HepG2 (cell line): ENCODE results near the gene GNG7. TPM values are rescaled to one million over a fixed set of nuclear protein-coding genes. Genes with fewer than 3 reads are reported as not detected.

Source experiments
- ATAC-seq: fragments of 200-7000 bp; cut with Tn5 transposase; 3 replicates; pipeline ENCODE4 v1.9.1; 2020; ENCODE audit warnings: mild to moderate bottlenecking, moderate library complexity
- BruUV-seq: library from RNA; stranded (reverse); fragments of 400-500 nt; replicated peaks from 2 replicates; lab custom pipeline; 2021; lab: Mats Ljungman, UMichigan
- CTCF ChIA-PET: fragments of 300-600 bp; formaldehyde crosslinking; extraction: SDS; loops from one replicate; lab custom pipeline; 2021; ENCODE audit warnings: low total read pairs, inconsistent platforms, low intra/inter-chr PET ratio; lab: Yijun Ruan, JAX
- POLR2A ChIA-PET: fragments of 350-600 bp; sonication (Branson Sonifier 250); formaldehyde crosslinking; loops from one replicate; lab custom pipeline; 2020; ENCODE audit warnings: antibody characterized with exemption, inconsistent platforms; lab: Yijun Ruan, JAX
- DNase-seq: peaks from one replicate; pipeline ENCODE4 v3.0.0-alpha.2; 2015; ENCODE audit warnings: low spot score
- FAIRE-seq: peaks from 3 replicates; lab custom pipeline; 2011; peaks lifted over from hg19 to GRCh38; lab: Jason Lieb, UNC
- H2AFZ ChIP-seq: one replicate; pipeline ENCODE4 v1.6.1; 2011; ENCODE audit warnings: low read length, inconsistent platforms
- H3K27ac ChIP-seq: fragments of 300-600 bp; 3 replicates; pipeline ENCODE4 v1.8.0; 2011; ENCODE audit warnings: mixed run types, mild to moderate bottlenecking, mixed read lengths, low read length, inconsistent platforms; ENCODE audit not compliant: insufficient read depth; ENCODE audit errors: extremely low read length
- H3K27me3 ChIP-seq, 2 experiments: fragments of 200-600 bp in 1 of 2; 2 replicates in 1 of 2; 3 replicates in 1 of 2; pipeline versions ENCODE4 v1.6.0 to v1.8.0; 2011; ENCODE audit warnings: low read length in 2 of 2, mild to moderate bottlenecking in 2 of 2, moderate library complexity in 2 of 2, inconsistent platforms in 1 of 2; ENCODE audit not compliant: insufficient read depth in 2 of 2, control insufficient read depth in 1 of 2
- H3K36me3 ChIP-seq, 2 experiments: fragments of 200-600 bp in 1 of 2; replicated peaks in 1 of 2; 2 replicates in 1 of 2; 3 replicates in 1 of 2; pipeline versions ENCODE4 v1.5.1 to v1.8.0; 2011; ENCODE audit warnings: low read length in 2 of 2, inconsistent platforms in 1 of 2; ENCODE audit not compliant: insufficient read depth in 2 of 2, control insufficient read depth in 1 of 2
- H3K4me1 ChIP-seq: 2 replicates; pipeline ENCODE4 v1.5.1; 2012; ENCODE audit warnings: low read length, inconsistent platforms; ENCODE audit not compliant: insufficient read depth
- H3K4me2 ChIP-seq: 2 replicates; pipeline ENCODE4 v1.6.0; 2011; ENCODE audit warnings: low read depth, low read length, inconsistent platforms
- H3K4me3 ChIP-seq, 3 experiments: fragments of 200-600 bp in 1 of 3; sonication (generic), shearing (Covaris generic) in 1 of 3; replicated peaks in 1 of 3; 2 replicates each; pipeline ENCODE4 v1.5.1; 2011 to 2016; ENCODE audit warnings: low read length in 3 of 3, inconsistent platforms in 2 of 3, low read depth in 2 of 3, mild to moderate bottlenecking in 2 of 3, control low read depth in 1 of 3, mixed read lengths in 1 of 3; ENCODE audit not compliant: insufficient read depth in 1 of 3
- H3K79me2 ChIP-seq: one replicate; pipeline ENCODE4 v1.6.1; 2011; ENCODE audit warnings: low read length, inconsistent platforms; ENCODE audit not compliant: insufficient read depth
- H3K9ac ChIP-seq: 2 replicates; pipeline ENCODE4 v1.6.0; 2011; ENCODE audit warnings: mild to moderate bottlenecking, low read depth, low read length, inconsistent platforms; ENCODE audit not compliant: insufficient read depth
- H3K9me3 ChIP-seq: 2 replicates; pipeline ENCODE4 v1.5.1; 2012; ENCODE audit warnings: mild to moderate bottlenecking, low read length
- H4K20me1 ChIP-seq: 2 replicates; pipeline ENCODE4 v1.6.0; 2011; ENCODE audit warnings: inconsistent platforms, mild to moderate bottlenecking, low read length, moderate library complexity; ENCODE audit not compliant: insufficient read depth
- MZF1 ChIP-seq: sonication (generic); formaldehyde crosslinking; IDR thresholded peaks from 2 replicates; pipeline ENCODE4 v1.8.1; 2023; ENCODE audit warnings: mild to moderate bottlenecking, missing genetic modification reagents, borderline replicate concordance
- PAX8 ChIP-seq: sonication (generic); formaldehyde crosslinking; IDR thresholded peaks from 2 replicates; pipeline ENCODE4 v1.8.0; 2022; ENCODE audit warnings: mild to moderate bottlenecking, missing genetic modification reagents, borderline replicate concordance
- ZFYVE20 ChIP-seq: sonication (generic); formaldehyde crosslinking; IDR thresholded peaks from 2 replicates; pipeline ENCODE4 v1.8.0; 2023; ENCODE audit warnings: low read depth, mild to moderate bottlenecking, moderate library complexity, missing genetic modification reagents, borderline replicate concordance
- ZNF788 ChIP-seq: sonication (generic); formaldehyde crosslinking; IDR thresholded peaks from 2 replicates; pipeline ENCODE4 v1.5.0; 2020; ENCODE audit warnings: mild to moderate bottlenecking, missing genetic modification reagents, borderline replicate concordance
- WGBS: methylation state at CpG from one replicate; pipeline ENCODE4 v1.1.6; 2017; ENCODE audit warnings: low lambda C conversion rate; 5-methylcytosine and 5-hydroxymethylcytosine counted together
- in situ Hi-C: cut with HindIII; loops from 2 replicates; pipeline ENCODE4 v1.10.0; 2017; ENCODE audit warnings: low pct_unique_long_range_greater_than_20kb; ENCODE audit not compliant: extremely low pct_ligation_motif_present
- intact Hi-C: fragments of 100-400 bp; cut with micrococcal nuclease; formaldehyde crosslinking; loops from one replicate; pipeline ENCODE4 v1.10.0; 2022; ENCODE audit not compliant: unreplicated experiment
- polyA plus RNA-seq, 8 experiments: library from polyadenylated mRNA; depleted of rRNA in 3 of 8; stranded (reverse) in 7 of 8; unstranded in 1 of 8; fragments of >200 nt; fragmentation: Illumina TruSeq in 4 of 8; extraction: Trizol in 4 of 8; gene quantifications; 2 replicates each; pipeline versions ENCODE4 v1.2.1 to v1.2.3, GENCODE V29; 2011 to 2016; ENCODE audit warnings: low read depth in 4 of 8, missing spikeins in 1 of 8, mixed read lengths in 1 of 8; ENCODE audit not compliant: insufficient read depth in 1 of 8
- total RNA-seq, 5 experiments: library from RNA; depleted of rRNA; stranded (reverse); fragments of >200 nt; fragmentation: Illumina TruSeq; extraction: Trizol; gene quantifications; 2 replicates each; pipeline ENCODE4 v1.2.3, GENCODE V29; 2016; ENCODE audit warnings: low read depth in 1 of 5
- TF ChIP-seq, protein P1 (sequence below): sonication (generic); formaldehyde crosslinking; IDR thresholded peaks from 2 replicates; pipeline ENCODE4 v1.5.0; 2020; ENCODE audit warnings: mild to moderate bottlenecking, missing genetic modification reagents, borderline replicate concordance
- TF ChIP-seq, protein P2 (sequence below): sonication (generic); formaldehyde crosslinking; IDR thresholded peaks from 2 replicates; pipeline ENCODE4 v1.4.0; 2020; ENCODE audit warnings: missing genetic modification reagents, borderline replicate concordance

GNG7 gene
- total and polyA plus RNA-seq, 2 of the 13 experiments (the other 11 are each of a cell fraction or from before 2014, with no cell fraction given) = 1.4 to 3.3 TPM

DNA sequence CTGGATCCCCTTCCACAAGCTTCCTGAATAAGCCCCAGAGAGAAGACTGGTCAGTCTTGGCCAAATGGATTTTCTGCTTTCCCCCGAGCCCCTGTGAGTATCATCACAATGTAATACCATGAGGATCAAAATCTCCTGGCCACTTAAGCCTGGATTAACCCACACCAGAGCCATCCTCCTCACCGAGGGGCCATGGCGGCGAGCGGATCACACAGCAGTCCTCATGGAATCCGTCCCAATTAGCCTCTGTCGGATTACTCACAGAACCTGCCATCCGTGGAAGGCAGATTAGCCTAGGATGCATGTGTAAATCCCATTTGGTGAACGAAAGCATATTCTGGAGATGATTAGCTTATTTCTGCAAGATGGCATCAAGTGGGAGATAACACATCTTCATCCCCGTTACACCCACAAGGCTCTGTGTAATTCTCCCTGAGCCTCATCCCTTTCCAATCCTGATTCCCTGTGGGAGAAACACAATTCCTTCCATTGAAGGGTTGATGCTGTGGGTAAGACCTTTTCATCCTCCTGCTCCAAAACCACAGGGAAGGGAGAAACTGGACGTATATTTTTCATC, 42.5 kb downstream of the GNG7 start:
- BruUV-seq = no TSS peak
- DNase-seq = no peak
- Histone ChIP-seq H2AFZ (no peak overlapping the region), H3K4me2 (no peak overlapping the region), H3K27ac (no peak overlapping the region)
- ATAC-seq = no peak
- CTCF ChIA-PET = no interaction called here
- no peak for TF ChIP-seq MZF1 (CRISPR knock-in tag)
- no peak for TF ChIP-seq PAX8 (CRISPR knock-in tag)
- TF ChIP-seq ZFYVE20 (CRISPR knock-in tag) = no peak
- no peak for TF ChIP-seq ZNF788 (CRISPR knock-in tag)
- TF ChIP-seq, protein P1, sequence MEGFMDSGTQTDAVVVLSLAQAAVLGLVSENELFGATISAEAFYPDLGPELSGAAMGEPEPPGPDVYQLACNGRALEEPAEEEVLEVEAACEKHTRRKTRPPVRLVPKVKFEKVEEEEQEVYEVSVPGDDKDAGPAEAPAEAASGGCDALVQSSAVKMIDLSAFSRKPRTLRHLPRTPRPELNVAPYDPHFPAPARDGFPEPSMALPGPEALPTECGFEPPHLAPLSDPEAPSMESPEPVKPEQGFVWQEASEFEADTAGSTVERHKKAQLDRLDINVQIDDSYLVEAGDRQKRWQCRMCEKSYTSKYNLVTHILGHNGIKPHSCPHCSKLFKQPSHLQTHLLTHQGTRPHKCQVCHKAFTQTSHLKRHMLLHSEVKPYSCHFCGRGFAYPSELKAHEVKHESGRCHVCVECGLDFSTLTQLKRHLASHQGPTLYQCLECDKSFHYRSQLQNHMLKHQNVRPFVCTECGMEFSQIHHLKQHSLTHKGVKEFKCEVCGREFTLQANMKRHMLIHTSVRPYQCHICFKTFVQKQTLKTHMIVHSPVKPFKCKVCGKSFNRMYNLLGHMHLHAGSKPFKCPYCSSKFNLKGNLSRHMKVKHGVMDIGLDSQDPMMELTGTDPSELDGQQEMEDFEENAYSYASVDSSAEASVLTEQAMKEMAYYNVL = no peak
- TF ChIP-seq, protein P2, sequence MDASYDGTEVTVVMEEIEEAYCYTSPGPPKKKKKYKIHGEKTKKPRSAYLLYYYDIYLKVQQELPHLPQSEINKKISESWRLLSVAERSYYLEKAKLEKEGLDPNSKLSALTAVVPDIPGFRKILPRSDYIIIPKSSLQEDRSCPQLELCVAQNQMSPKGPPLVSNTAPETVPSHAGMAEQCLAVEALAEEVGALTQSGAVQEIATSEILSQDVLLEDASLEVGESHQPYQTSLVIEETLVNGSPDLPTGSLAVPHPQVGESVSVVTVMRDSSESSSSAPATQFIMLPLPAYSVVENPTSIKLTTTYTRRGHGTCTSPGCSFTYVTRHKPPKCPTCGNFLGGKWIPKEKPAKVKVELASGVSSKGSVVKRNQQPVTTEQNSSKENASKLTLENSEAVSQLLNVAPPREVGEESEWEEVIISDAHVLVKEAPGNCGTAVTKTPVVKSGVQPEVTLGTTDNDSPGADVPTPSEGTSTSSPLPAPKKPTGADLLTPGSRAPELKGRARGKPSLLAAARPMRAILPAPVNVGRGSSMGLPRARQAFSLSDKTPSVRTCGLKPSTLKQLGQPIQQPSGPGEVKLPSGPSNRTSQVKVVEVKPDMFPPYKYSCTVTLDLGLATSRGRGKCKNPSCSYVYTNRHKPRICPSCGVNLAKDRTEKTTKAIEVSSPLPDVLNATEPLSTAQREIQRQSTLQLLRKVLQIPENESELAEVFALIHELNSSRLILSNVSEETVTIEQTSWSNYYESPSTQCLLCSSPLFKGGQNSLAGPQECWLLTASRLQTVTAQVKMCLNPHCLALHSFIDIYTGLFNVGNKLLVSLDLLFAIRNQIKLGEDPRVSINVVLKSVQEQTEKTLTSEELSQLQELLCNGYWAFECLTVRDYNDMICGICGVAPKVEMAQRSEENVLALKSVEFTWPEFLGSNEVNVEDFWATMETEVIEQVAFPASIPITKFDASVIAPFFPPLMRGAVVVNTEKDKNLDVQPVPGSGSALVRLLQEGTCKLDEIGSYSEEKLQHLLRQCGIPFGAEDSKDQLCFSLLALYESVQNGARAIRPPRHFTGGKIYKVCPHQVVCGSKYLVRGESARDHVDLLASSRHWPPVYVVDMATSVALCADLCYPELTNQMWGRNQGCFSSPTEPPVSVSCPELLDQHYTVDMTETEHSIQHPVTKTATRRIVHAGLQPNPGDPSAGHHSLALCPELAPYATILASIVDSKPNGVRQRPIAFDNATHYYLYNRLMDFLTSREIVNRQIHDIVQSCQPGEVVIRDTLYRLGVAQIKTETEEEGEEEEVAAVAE (CRISPR knock-in tag) = no peak
- TF ChIP-seq, all 625 proteins: peak for 0
- FAIRE-seq = no peak
- WGBS = 78% methylated on average over 10 of the region's 11 CpGs
- intact Hi-C loops (no loop called here), in situ Hi-C loops (loop anchor here (10.0 kb wide), 1 partner anchor 225 kb away; no protein-coding TSS in a partner anchor)
- peaks cover 6% of the 10 kb centered on the region for H3K9me3 ChIP-seq
- H3K9ac ChIP-seq = no peak overlapping the region
- H3K36me3 ChIP-seq = no peaks in the 10 kb centered on the region
- H3K79me2 ChIP-seq = no peaks in the 10 kb centered on the region
- POLR2A ChIA-PET = no interaction called here
- H3K4me3 ChIP-seq = no peak overlapping the region
- H4K20me1 ChIP-seq = no peaks in the 10 kb centered on the region
- H3K4me1 ChIP-seq = peaks cover 13% of the 10 kb centered on the region; the same call in 1 of the 2 replicates
- no peaks in the 10 kb centered on the region for H3K27me3 ChIP-seq
